Measurements from ENCODE around the gene KIAA1671. TPM values are rescaled to one million over a fixed set of nuclear protein-coding genes. Genes with fewer than 3 reads are reported as not detected.

Gene KIAA1671
- total and polyA plus RNA-seq, 2 of the 13 experiments (the other 11 are each of a cell fraction or from before 2014, with no cell fraction given): 13.5 to 13.6 TPM

DNA sequence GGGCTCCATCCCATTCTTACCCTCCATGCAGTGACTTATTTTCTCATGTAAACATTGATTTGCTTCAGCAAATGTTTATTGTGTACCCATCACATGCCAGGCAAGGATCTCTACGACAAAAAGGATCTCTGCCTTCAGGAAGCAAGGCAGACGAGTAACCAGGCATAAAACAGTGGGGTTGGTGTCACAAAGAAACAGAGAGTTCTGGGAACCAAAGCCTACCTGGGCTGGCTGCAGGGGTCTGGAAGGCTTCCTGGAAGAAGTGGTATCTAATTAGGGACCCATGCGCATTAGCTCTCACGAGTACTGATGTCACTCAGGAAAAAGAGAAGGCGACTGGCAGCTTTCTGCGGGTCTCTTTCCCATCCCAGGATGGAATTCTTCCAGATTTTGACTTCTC, 44.5 kb downstream of the KIAA1671 start:
- H4K20me1 ChIP-seq (ENCODE audit: insufficient read depth, low read length): no peaks in the 10 kb centered on the region
- BruUV-seq (replicated peaks): no TSS peak
- ATAC-seq (no peak), DNase-seq (ENCODE audit: low spot score) (no peak), FAIRE-seq (no peak)
- CTCF ChIA-PET (ENCODE audit: low intra/inter-chr PET ratio, low total read pairs): no interaction called here
- POLR2A ChIA-PET: no interaction called here
- H3K9me3 ChIP-seq (ENCODE audit: low read length): no peaks in the 10 kb centered on the region
- no peak overlapping the region for H3K9ac ChIP-seq (ENCODE audit: insufficient read depth, low read depth, low read length)
- no peak overlapping the region for H3K27ac ChIP-seq (ENCODE audit: extremely low read length, insufficient read depth, low read length)
- in situ Hi-C loops (cut with HindIII; ENCODE audit: extremely low pct_ligation_motif_present, low pct_unique_long_range_greater_than_20kb) (no loop called here), intact Hi-C loops (cut with micrococcal nuclease; ENCODE audit: unreplicated experiment) (no loop called here)
- H2AFZ ChIP-seq (ENCODE audit: low read length): no peak overlapping the region
- no peak overlapping the region for H3K4me3 ChIP-seq (replicated peaks in 1 of 3; ENCODE audit: insufficient read depth in 1 of 3, low read depth in 2 of 3, low read length in 3 of 3)
- H3K79me2 ChIP-seq (ENCODE audit: insufficient read depth, low read length): no peaks in the 10 kb centered on the region
- H3K36me3 ChIP-seq (replicated peaks in 1 of 2; ENCODE audit: control insufficient read depth in 1 of 2, insufficient read depth in 2 of 2, low read length in 2 of 2): no peaks in the 10 kb centered on the region
- TF ChIP-seq ZNF660 (CRISPR knock-in tag; IDR thresholded peaks at IDR 0.05; ENCODE audit: borderline replicate concordance, low read depth) (no peak), KLF11 (CRISPR knock-in tag; IDR thresholded peaks at IDR 0.05) (no peak), RARA (CRISPR knock-in tag; IDR thresholded peaks at IDR 0.05) (no peak), ZNF446 (CRISPR knock-in tag; IDR thresholded peaks at IDR 0.05) (no peak), ZFP1 (CRISPR knock-in tag; IDR thresholded peaks at IDR 0.05) (no peak), ZNF160 (CRISPR knock-in tag; IDR thresholded peaks at IDR 0.05) (no peak), ZNF761 (CRISPR knock-in tag; conservative IDR thresholded peaks at IDR 0.05) (no peak)
- TF ChIP-seq, protein P1, sequence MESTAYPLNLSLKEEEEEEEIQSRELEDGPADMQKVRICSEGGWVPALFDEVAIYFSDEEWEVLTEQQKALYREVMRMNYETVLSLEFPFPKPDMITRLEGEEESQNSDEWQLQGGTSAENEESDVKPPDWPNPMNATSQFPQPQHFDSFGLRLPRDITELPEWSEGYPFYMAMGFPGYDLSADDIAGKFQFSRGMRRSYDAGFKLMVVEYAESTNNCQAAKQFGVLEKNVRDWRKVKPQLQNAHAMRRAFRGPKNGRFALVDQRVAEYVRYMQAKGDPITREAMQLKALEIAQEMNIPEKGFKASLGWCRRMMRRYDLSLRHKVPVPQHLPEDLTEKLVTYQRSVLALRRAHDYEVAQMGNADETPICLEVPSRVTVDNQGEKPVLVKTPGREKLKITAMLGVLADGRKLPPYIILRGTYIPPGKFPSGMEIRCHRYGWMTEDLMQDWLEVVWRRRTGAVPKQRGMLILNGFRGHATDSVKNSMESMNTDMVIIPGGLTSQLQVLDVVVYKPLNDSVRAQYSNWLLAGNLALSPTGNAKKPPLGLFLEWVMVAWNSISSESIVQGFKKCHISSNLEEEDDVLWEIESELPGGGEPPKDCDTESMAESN (CRISPR knock-in tag; conservative IDR thresholded peaks at IDR 0.05): no peak
- TF ChIP-seq, protein P2, sequence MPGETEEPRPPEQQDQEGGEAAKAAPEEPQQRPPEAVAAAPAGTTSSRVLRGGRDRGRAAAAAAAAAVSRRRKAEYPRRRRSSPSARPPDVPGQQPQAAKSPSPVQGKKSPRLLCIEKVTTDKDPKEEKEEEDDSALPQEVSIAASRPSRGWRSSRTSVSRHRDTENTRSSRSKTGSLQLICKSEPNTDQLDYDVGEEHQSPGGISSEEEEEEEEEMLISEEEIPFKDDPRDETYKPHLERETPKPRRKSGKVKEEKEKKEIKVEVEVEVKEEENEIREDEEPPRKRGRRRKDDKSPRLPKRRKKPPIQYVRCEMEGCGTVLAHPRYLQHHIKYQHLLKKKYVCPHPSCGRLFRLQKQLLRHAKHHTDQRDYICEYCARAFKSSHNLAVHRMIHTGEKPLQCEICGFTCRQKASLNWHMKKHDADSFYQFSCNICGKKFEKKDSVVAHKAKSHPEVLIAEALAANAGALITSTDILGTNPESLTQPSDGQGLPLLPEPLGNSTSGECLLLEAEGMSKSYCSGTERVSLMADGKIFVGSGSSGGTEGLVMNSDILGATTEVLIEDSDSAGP (CRISPR knock-in tag; IDR thresholded peaks at IDR 0.05; ENCODE audit: borderline replicate concordance): no peak
- H3K4me1 ChIP-seq (ENCODE audit: insufficient read depth, low read length): peaks cover 21% of the 10 kb centered on the region
- H3K4me2 ChIP-seq (ENCODE audit: low read depth, low read length): no peak overlapping the region
- WGBS (ENCODE audit: low lambda C conversion rate): 94% methylated on average over 6 of the region's 6 CpGs
- no peaks in the 10 kb centered on the region for H3K27me3 ChIP-seq (ENCODE audit: control insufficient read depth in 1 of 2, insufficient read depth in 2 of 2, low read length in 2 of 2)
